ENCODE measurements around the gene ZC3H13.

Gene ZC3H13

GRCh38 chr13:46052319-46053161 is at the start of gene ZC3H13:
Gene ZC3H13 (minus strand): TSS chr13:46052746. CDS start chr13:46045507, 7,239 bp downstream.
- DNase-seq: peak; percentile 94

- no peak for DNase-seq
These were observed 49.7 kb upstream of the ZC3H13 start for GRCh38 chr13:46102255-46102605.

- no peak for DNase-seq
These were observed 49.1 kb upstream of the ZC3H13 start for GRCh38 chr13:46101484-46102254.

GRCh38 chr13:46101002-46101401 is 48.5 kb upstream of the ZC3H13 start:
- no peak for DNase-seq

GRCh38 chr13:46100191-46100815 is 47.8 kb upstream of the ZC3H13 start:
- no peak for DNase-seq

- no peak for DNase-seq
These were observed 45.1 kb upstream of the ZC3H13 start for GRCh38 chr13:46097663-46098062.

GRCh38 chr13:46097015-46097414 is 44.5 kb upstream of the ZC3H13 start:
- no peak for DNase-seq

- no peak for DNase-seq
These were observed 41.9 kb upstream of the ZC3H13 start for GRCh38 chr13:46094478-46094877.

- no peak for DNase-seq
These were observed 36.4 kb upstream of the ZC3H13 start for GRCh38 chr13:46088821-46089562.

- no peak for DNase-seq
These were observed 34.9 kb upstream of the ZC3H13 start for GRCh38 chr13:46087481-46087880.

GRCh38 chr13:46086985-46087384 is 34.4 kb upstream of the ZC3H13 start:
- no peak for DNase-seq

- DNase-seq: no peak
These were observed 33.9 kb upstream of the ZC3H13 start for GRCh38 chr13:46086421-46086922.

GRCh38 chr13:46085737-46086136 is 33.2 kb upstream of the ZC3H13 start:
- DNase-seq: no peak

- DNase-seq: no peak
These were observed 29.8 kb upstream of the ZC3H13 start for GRCh38 chr13:46082324-46082723.

GRCh38 chr13:46079770-46080169 is 27.2 kb upstream of the ZC3H13 start:
- DNase-seq: no peak

GRCh38 chr13:46077265-46077664 is 24.7 kb upstream of the ZC3H13 start:
- DNase-seq: no peak

- DNase-seq: no peak
These were observed 24.3 kb upstream of the ZC3H13 start for GRCh38 chr13:46076827-46077226.

GRCh38 chr13:46075811-46076210 is 23.3 kb upstream of the ZC3H13 start:
- DNase-seq: no peak

- no peak for DNase-seq
These were observed 19.2 kb upstream of the ZC3H13 start for GRCh38 chr13:46071590-46072249.

GRCh38 chr13:46063292-46063691 is 10.7 kb upstream of the ZC3H13 start:
- no peak for DNase-seq

- DNase-seq: no peak
These were observed 9.6 kb upstream of the ZC3H13 start for GRCh38 chr13:46062185-46062584.

- DNase-seq: no peak
These were observed 6.9 kb upstream of the ZC3H13 start for GRCh38 chr13:46059405-46059804.
